Neural cell (in vitro differentiated cells): ENCODE measurements around the gene DIAPH2. TPM values are rescaled to one million over a fixed set of nuclear protein-coding genes. Genes with fewer than 3 reads are reported as not detected.

Experiments used
- H2AFZ ChIP-seq: fragments of 200-600, 300-800 bp; sonication (generic), shearing (Covaris generic); 2 replicates; pipeline ENCODE4 v1.6.0; 2014; ENCODE audit warnings: low read depth, mild to moderate bottlenecking, antibody characterized with exemption, low read length, moderate library complexity
- H3F3A ChIP-seq: fragments of 200-600 bp; shearing (Covaris generic); 2 replicates; pipeline ENCODE4 v1.6.1; 2016; ENCODE audit warnings: mild to moderate bottlenecking, moderate library complexity, mixed read lengths, antibody characterized with exemption, low read length; ENCODE audit not compliant: insufficient read depth, poor library complexity, severe bottlenecking
- H3K27ac ChIP-seq: fragments of 200-600, 300-800 bp; sonication (generic), shearing (Covaris generic); 2 replicates; pipeline ENCODE4 v1.5.1; 2014; ENCODE audit warnings: mild to moderate bottlenecking, low read length, moderate library complexity
- H3K27me3 ChIP-seq: fragments of 300-800, 200-600 bp; sonication (generic), shearing (Covaris generic); 2 replicates; pipeline ENCODE4 v1.6.0; 2014; ENCODE audit warnings: mild to moderate bottlenecking, low read depth, low read length, moderate library complexity; ENCODE audit not compliant: insufficient read depth
- H3K36me3 ChIP-seq: fragments of 300-800, 200-600 bp; sonication (generic), shearing (Covaris generic); 2 replicates; pipeline ENCODE4 v1.5.1; 2014; ENCODE audit warnings: mild to moderate bottlenecking, antibody characterized with exemption, low read length, moderate library complexity; ENCODE audit not compliant: insufficient read depth
- H3K4me2 ChIP-seq: fragments of 300-800, 200-600 bp; sonication (generic), shearing (Covaris generic); 2 replicates; pipeline ENCODE4 v1.6.0; 2014; ENCODE audit warnings: mild to moderate bottlenecking, low read length
- H3K4me3 ChIP-seq: fragments of 300-800, 200-600 bp; sonication (generic), shearing (Covaris generic); 2 replicates; pipeline ENCODE4 v1.5.1; 2014; ENCODE audit warnings: mild to moderate bottlenecking, low read length, moderate library complexity
- H3K79me2 ChIP-seq: fragments of 200-600 bp; shearing (Covaris generic); replicated peaks from 2 replicates; pipeline ENCODE4 v1.6.0; 2014; ENCODE audit warnings: mild to moderate bottlenecking, low read length, moderate library complexity; ENCODE audit not compliant: insufficient read depth
- H3K9ac ChIP-seq: fragments of 300-800, 200-600 bp; sonication (generic), shearing (Covaris generic); 2 replicates; pipeline ENCODE4 v1.6.1; 2016; ENCODE audit warnings: mild to moderate bottlenecking, low read length, mixed read lengths
- H3K9me2 ChIP-seq: fragments of 200-600 bp; shearing (Covaris generic); 2 replicates; pipeline ENCODE4 v1.6.1; 2016; ENCODE audit warnings: mild to moderate bottlenecking, low read length, mixed read lengths; ENCODE audit not compliant: insufficient read depth
- H3K9me3 ChIP-seq: fragments of 200-600, 300-800 bp; sonication (generic), shearing (Covaris generic); 2 replicates; pipeline ENCODE4 v1.6.1; 2016; ENCODE audit warnings: mild to moderate bottlenecking, mixed run types, low read length, moderate library complexity, mixed read lengths
- H4K20me1 ChIP-seq: fragments of 200-600 bp; shearing (Covaris generic); 2 replicates; pipeline ENCODE4 v1.6.1; 2016; ENCODE audit warnings: mild to moderate bottlenecking, mixed run types; ENCODE audit not compliant: insufficient read depth
- CTCF ChIP-seq: fragments of 450-650 bp; IDR thresholded peaks from 2 replicates; pipeline ENCODE4 v1.5.1; 2014; ENCODE audit warnings: antibody characterized with exemption, mild to moderate bottlenecking, moderate library complexity; ENCODE audit not compliant: poor library complexity, severe bottlenecking
- EP300 ChIP-seq: fragments of 450-650 bp; conservative IDR thresholded peaks from 2 replicates; pipeline ENCODE4 v1.6.1; 2014; ENCODE audit warnings: antibody characterized with exemption, mild to moderate bottlenecking, moderate library complexity; ENCODE audit not compliant: poor library complexity, severe bottlenecking
- EZH2 ChIP-seq: fragments of 200-600, 300-800 bp; shearing (Covaris generic), sonication (generic); IDR thresholded peaks from 2 replicates; pipeline ENCODE4 v1.6.1; 2014; ENCODE audit warnings: antibody characterized with exemption, low read length, borderline replicate concordance, mild to moderate bottlenecking; ENCODE audit not compliant: insufficient read depth, poor library complexity, severe bottlenecking
- MXI1 ChIP-seq: fragments of 450-650 bp; conservative IDR thresholded peaks from 2 replicates; pipeline ENCODE4 v1.6.1; 2014; ENCODE audit warnings: antibody characterized with exemption, mild to moderate bottlenecking; ENCODE audit not compliant: poor library complexity, severe bottlenecking
- POLR2AphosphoS5 ChIP-seq: IDR thresholded peaks from 2 replicates; pipeline ENCODE4 v1.6.1; 2012
- RAD21 ChIP-seq: fragments of 450-650 bp; conservative IDR thresholded peaks from 2 replicates; pipeline ENCODE4 v1.6.1; 2014; ENCODE audit warnings: antibody characterized with exemption, mild to moderate bottlenecking, moderate library complexity
- REST ChIP-seq: IDR thresholded peaks from 2 replicates; pipeline ENCODE4 v1.6.1; 2012; ENCODE audit warnings: borderline replicate concordance
- SMC3 ChIP-seq: fragments of 450-650 bp; conservative IDR thresholded peaks from 2 replicates; pipeline ENCODE4 v1.6.1; 2014; ENCODE audit warnings: antibody characterized with exemption, mild to moderate bottlenecking, moderate library complexity; ENCODE audit not compliant: poor library complexity
- TAF1 ChIP-seq: IDR thresholded peaks from 2 replicates; pipeline ENCODE4 v1.6.1; 2012; ENCODE audit warnings: low read depth
- polyA plus RNA-seq: library from polyadenylated mRNA; depleted of rRNA; stranded (reverse); fragments of >200 nt; gene quantifications from 2 replicates; pipeline ENCODE4 v1.2.3, GENCODE V29; 2014

DIAPH2 gene
- polyA plus RNA-seq, 1 donor from 2014 or later, result 0.07 TPM

- Histone ChIP-seq H3K4me2 (no peak overlapping the region), H3F3A (no peaks in the 10 kb centered on the region), H3K9me2 (no peaks in the 10 kb centered on the region), H3K27me3 (no peaks in the 10 kb centered on the region), H3K27ac (no peak overlapping the region), H3K79me2 (no peaks in the 10 kb centered on the region), H3K4me3 (no peak overlapping the region), H3K9me3 (no peaks in the 10 kb centered on the region), H2AFZ (no peak overlapping the region), H3K9ac (no peak overlapping the region), H4K20me1 (no peaks in the 10 kb centered on the region), H3K36me3 (no peaks in the 10 kb centered on the region)
- no peak for TF ChIP-seq POLR2AphosphoS5
- TF ChIP-seq RAD21, result no peak
- TF ChIP-seq TAF1, result no peak
- no peak for TF ChIP-seq EZH2
- no peak for TF ChIP-seq REST
- TF ChIP-seq SMC3, result no peak
- TF ChIP-seq CTCF, result no peak
- TF ChIP-seq MXI1, result no peak
- no peak for TF ChIP-seq EP300
Measured at GRCh38 chrX:97628807-97629596, 944.4 kb downstream of the DIAPH2 start.

GRCh38 chrX:97629597-97629985 lies 944.9 kb downstream of the DIAPH2 start:
- Histone ChIP-seq H3K79me2 (no peaks in the 10 kb centered on the region), H3K9me2 (no peaks in the 10 kb centered on the region), H2AFZ (no peak overlapping the region), H3K4me3 (no peak overlapping the region), H3K27ac (no peak overlapping the region), H3K9me3 (no peaks in the 10 kb centered on the region), H4K20me1 (no peaks in the 10 kb centered on the region), H3K9ac (no peak overlapping the region), H3K4me2 (no peak overlapping the region), H3K27me3 (no peaks in the 10 kb centered on the region), H3F3A (no peaks in the 10 kb centered on the region), H3K36me3 (no peaks in the 10 kb centered on the region)
- no peak for TF ChIP-seq MXI1
- no peak for TF ChIP-seq RAD21
- TF ChIP-seq POLR2AphosphoS5, result no peak
- no peak for TF ChIP-seq SMC3
